ENCODE measurements around the gene ATP5PD. TPM values are rescaled to one million over a fixed set of nuclear protein-coding genes. Genes with fewer than 3 reads are reported as not detected.
A peak's percentile ranks its signal among the peaks of the same experiment; 100 is the strongest.
"Not testable (repeated sequence)": the region's sequence is repeated elsewhere in the genome, so short reads cannot be mapped to it uniquely, and the experiment has no call there.

ATP5PD gene
- polyA plus RNA-seq, 4 donors = 181 to 366 (median 314) TPM

DNA sequence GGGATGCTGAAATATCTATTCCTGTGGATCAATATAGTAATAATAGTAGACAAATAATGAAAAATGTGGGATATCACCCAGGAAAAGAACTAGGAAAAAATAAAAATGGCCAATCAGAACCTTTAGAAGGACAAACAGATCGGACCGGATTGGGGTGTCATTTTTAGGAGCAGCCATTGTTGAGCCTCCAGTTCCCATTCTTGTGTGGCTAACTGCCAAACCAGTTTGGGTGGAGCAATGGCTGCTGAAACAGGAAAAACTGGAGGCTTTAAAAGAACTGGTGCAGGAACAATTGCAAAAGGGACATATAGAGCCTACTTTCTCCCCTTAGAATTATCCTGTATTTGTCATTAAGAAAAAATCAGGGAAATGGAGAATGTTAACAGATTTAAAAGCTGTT lies 20.1 kb downstream of the ATP5PD start:
- not testable (repeated sequence) for DNase-seq (ENCODE audit: low read depth in 4 of 4, low spot score in 3 of 4)

DNA sequence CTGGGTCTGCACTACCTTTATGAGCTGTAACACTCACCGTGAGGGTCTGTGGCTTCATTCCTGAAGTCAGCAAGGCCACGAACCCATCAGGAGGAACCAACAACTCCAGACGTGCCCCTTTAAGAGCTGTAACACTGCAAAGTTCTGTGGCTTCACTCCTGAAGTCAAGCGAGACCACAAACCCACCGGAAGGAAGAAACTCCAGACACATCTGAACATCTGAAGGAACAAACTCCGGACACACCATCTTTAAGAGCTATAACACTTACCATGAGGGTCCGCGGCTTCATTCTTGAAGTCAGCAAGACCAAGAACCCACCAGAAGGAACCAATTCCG lies 21.4 kb downstream of the ATP5PD start:
- not testable (repeated sequence) for DNase-seq (ENCODE audit: low read depth in 4 of 4, low spot score in 3 of 4)

DNA sequence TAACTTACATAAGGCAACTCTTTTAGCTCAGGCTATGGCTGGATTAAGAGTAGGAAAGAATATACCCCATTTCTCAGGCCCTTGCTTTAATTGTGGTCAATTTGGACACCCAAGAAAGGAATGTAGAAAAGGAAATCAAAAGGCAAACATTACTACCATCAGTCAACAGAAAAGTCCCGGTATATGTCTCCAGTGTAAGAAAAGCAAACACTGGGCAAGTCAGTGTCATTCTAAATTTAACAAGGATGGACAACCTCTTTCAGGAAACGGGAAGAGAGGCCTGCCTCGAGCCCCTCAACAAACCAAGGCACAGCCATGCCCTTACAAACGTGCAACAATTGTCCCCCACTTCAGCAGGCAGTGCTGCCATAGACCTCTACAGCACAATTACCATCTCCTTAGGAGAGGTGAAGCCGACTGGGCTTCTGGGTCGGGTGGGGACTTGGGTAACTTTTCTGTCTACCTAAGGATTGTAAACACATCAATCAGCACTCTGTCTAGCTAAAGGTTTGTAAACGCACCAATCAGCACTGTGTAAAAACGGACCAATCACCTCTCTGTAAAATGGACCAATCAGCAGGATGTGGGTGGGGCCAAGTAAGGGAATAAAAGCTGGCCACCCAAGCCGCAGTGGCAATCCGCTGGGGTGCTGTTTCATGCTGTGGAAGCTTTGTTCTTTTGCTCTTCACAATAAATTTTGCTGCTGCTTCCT lies 21.9 kb downstream of the ATP5PD start:
- DNase-seq (ENCODE audit: low read depth in 4 of 4, low spot score in 3 of 4) = no peak

DNA sequence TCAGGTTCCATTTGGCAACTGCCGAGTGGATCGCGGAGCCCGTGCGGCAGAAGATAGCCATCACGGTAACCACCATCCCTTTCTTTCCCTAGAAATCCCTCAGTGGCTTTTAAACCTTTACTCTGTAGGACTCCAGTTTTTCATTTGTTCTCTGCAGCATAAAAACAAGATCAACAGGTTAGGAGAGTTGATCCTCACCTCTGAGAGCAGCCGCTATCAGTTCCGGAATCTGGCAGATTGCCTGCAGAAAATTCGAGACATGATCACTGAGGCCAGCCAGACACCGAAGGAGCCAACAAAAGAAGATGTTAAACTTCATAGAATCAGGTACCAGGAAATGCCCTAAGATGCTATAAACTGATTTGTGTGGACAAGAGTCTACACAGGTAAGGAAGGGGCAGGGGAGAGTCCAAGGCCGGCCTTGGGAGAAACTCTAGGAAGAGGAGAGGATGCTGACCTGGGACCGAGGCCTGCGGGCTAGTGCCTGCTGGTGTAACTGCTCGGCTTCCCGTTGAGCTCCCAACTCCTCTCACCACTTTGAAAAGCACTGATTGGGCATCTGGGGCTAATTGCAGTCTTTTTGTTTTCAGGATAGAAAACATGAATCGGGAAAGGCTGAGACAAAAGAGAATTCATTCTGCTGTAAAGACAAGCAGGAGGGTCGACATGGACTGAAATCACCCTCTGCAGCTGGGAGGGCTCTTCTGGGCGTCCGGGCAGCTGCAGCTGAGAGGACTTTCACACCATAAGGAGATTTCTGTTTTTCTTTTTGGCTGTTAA lies 26.2 kb downstream of the ATP5PD start:
- no peak for DNase-seq (ENCODE audit: low read depth in 4 of 4, low spot score in 3 of 4)

DNA sequence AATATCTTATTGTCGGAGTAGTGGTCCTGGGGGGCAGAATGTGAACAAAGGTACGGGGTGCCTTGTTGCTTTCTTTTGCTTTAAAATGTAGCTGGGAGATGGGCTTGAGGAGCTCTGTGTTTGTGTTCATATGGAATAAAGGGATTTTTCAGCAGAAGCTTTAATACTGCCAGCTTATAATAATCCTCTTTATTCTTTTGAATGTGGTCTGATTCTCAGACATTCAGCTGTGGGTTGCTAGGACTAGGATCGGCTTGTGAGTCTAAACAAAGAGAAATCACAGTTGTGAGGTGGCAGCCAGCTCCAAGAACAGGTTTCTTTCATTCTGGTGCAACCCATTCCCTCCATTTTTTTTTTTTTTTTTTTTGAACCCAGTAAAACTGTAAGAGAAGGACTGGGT lies 27.1 kb downstream of the ATP5PD start:
- no peak for DNase-seq (ENCODE audit: low read depth in 4 of 4, low spot score in 3 of 4)

DNA sequence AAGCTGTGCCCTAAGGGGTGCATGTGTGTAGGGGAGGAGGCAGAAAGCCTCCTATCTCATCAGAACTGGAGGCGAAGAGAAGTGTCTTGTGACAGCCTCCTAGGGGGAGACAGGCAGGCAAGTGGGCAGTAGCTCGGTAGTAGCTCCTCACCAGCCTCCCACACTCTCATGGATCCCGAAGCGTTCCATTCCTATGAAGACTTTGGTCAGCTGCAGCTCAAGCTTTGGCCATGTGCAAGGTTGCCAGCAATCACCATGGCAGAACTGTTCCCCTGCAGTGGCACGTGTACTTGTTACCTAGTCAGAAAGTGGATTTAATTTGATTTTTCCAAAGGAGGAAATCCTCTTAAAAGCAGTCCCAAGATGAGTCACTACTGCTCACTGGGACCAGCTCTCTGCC lies 27.6 kb downstream of the ATP5PD start:
- no peak for DNase-seq (ENCODE audit: low read depth in 4 of 4, low spot score in 3 of 4)

DNA sequence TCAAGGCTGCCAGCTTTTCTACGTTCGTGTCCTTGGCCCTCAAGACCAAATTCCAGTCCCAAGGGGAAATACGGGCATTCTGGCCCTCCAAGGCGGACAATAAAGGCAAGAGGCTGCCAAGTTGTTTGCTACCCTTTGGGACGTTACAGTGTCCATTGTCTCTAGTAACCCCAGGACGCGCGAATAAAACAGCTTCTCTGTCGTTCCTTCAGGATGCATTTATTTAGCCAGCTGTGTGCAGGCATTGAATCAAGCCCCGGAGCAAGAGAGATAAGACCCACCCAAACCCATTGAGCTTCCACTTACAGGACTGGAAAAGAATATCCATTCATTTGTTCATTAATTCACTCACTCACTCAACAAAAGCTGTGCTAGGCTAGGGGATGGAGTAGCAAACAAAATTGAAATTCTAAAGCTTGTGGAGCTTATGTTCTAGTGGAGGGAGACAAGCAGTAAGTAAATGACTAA lies 33.6 kb downstream of the ATP5PD start:
- no peak for DNase-seq (ENCODE audit: low read depth in 4 of 4, low spot score in 3 of 4)

DNA sequence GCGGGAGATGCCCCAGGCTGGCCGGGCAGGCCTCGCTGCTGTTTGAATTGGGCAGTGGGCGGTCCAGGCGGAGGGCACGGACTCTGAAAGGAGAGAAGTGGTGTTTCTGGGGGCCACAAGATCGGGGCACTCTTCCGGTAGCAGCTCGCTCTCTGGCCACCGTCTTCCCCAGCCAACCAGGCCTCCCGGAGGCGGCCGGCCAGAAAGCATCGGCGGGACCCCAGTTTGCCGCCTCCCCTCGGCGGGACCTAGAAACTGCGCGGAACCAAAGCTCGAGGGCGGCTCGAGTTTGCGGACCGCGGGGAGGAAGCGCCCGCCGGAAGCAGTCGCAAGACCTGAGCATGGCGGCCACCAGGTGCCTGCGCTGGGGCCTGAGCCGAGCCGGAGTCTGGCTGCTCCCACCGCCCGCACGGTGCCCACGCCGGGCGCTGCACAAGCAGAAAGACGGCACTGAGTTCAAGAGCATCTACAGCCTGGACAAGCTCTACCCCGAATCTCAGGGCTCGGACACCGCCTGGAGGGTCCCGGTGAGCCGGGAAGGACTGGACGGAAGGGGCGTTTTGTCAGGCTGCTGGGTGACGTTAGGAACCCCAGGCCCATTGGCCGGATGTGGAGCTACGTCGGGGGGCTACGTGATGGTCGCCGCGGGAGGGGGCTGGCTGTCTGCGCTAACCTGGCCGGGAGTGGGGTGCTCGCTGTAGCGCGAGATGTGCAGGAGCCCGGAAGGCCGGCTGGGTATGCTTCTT lies 34.2 kb downstream of the ATP5PD start, which contains the start of gene MRPL58:
Gene MRPL58 (plus strand): TSS at position 325 of the 746 bp plus-strand sequence. CDS start 17 bp downstream, at position 342.
- peak in 1 of 4 donors; percentile 55 for DNase-seq (ENCODE audit: low read depth in 4 of 4, low spot score in 3 of 4)

DNA sequence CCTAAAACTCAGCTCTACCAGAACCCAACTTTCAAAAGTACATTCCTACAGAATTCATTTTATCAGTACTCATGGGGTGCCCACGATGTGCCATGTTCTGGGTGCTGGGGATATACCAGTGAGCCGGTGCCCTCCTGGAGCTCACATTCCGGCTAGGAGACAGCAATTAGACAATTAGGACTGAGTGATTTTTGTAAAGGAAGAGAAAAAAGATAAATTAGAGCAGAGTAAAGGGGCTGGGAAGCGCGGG lies 34.7 kb downstream of the ATP5PD start:
- DNase-seq (ENCODE audit: low read depth in 4 of 4, low spot score in 3 of 4) = no peak

DNA sequence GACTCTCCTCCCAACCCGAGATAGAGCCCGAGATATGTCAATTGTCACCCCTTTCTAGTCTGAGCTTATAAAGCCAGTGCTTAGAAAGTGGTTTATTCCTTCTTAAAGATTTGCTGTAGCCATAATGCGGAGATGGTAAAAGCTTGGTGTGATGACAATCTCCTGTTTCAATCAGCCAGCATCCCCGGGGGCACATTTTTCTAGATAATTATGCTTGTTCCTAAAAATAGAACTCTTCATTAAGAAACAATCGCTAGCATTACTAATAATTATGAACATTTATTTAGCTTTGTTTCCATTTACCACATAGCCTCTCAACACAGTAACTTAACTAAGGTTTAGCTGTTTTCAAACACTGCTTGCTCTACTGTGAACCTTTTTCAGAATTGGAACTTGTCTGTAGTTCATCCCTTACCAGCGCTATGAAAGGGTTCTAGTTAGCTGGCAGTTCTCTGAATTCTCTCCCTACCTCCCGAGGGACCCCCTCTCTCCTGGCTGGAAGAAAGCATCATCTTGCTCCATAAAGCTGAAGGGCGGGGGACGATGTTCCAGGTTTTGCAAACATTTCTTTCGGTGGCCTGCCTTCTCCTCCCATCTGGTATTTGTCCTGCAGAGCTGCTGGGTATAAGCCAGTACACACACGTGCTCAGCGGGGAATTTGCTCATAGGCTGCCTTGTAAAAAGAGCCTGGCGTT lies 35.2 kb downstream of the ATP5PD start:
- DNase-seq (ENCODE audit: low read depth in 4 of 4, low spot score in 3 of 4) = no peak

DNA sequence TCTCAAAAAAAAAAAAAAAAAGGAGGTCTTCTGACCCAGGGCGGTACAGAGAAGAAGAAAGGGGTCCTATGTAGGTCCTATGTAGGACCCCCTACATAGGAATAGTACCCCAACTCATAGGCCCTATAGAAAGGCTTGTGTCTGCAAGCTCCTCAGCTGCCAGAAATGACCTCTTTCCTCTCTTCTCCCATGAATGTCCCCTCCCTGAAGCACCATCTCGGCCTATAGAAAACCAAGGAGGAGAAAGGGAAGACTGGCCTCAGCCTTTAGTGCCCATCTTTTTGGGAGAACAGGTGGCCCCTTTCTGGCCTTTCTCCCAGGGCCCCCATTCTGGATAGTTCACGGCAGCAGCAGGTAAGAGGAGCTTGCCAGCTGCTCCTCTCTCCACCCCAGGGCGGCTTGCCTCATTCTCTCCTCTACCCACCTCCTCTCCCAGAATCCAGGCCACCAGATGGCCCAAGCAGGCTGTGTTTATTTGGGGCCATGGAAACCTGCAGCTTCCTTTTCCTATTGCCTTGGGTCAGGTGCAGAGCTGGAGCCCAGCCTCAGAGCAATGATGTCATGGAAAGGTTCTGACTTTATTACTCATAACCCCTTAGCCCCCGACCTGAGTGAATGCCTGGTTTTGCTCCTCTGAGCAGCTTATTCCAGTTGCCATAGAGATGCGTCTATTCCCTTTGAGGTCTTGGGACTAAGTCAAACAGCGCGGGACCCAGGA lies 35.9 kb downstream of the ATP5PD start:
- no peak for DNase-seq (ENCODE audit: low read depth in 4 of 4, low spot score in 3 of 4)

DNA sequence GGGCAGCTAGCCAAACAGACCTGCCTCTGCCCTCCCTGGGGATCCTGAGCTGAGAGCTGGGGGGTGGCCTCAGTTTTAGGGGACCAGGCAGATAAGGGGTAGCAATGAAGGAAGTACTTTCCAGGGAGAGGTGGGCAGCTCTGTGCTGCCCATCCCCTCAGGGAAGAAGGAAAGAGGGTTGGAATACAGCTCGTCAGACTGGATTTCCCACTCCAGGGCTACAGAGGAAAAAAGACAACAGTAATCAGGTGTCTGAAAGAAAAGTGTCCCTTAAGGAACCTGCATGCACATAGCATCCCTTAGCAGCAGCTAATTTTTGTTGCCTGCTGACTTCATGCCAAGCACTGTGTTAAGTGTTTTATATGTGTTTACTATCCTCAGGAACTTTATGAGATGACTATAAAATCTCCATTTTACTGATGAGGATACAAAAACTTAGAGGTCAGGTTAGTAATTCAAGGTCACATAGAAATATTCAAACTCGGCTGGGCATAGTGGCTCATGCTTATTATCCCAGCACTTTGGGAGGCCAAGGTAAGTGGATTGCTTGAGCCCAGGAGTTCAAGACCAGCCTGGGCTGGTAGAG lies 37.5 kb downstream of the ATP5PD start:
- no peak for DNase-seq (ENCODE audit: low read depth in 4 of 4, low spot score in 3 of 4)

DNA sequence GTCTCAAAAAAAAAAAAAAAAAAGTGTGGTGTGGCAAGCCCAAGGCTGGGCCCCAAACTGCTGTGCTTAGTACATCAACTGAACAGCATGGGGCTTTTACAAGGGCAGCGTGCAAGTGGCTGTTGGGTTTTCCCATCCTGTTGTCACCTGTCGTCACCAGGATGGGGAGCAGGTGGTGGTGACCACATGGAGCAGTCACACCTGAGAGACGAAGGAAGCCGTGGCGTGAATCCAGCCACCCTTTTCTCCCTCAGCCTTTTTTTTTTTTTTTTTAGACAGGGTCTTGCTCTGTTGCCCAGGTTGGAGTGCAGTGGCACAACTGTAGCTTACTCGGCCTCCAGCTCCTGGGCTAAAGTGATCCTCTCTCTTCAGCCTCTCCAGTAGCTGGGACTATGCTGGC lies 38.4 kb downstream of the ATP5PD start:
- no peak for DNase-seq (ENCODE audit: low read depth in 4 of 4, low spot score in 3 of 4)

DNA sequence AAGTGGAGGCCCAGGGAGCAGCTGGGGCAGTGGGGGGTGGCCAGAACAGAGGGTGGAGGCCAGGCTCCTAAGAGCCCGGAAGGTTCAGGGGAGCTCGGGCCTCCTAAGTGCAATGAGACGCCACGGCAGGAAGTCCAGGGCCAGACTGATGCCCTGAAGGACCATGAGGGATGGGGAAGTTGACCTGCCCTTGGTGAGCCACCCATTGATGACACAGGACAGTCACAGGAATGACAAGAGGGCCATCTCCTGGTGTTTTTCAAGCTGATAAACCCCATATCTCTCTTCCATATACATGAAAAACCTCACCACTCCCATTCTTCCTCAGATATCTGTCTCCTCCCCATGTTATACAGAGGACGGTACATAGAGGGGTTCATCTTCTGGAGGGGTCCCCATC lies 40.1 kb downstream of the ATP5PD start:
- DNase-seq (ENCODE audit: low read depth in 4 of 4, low spot score in 3 of 4) = no peak

DNA sequence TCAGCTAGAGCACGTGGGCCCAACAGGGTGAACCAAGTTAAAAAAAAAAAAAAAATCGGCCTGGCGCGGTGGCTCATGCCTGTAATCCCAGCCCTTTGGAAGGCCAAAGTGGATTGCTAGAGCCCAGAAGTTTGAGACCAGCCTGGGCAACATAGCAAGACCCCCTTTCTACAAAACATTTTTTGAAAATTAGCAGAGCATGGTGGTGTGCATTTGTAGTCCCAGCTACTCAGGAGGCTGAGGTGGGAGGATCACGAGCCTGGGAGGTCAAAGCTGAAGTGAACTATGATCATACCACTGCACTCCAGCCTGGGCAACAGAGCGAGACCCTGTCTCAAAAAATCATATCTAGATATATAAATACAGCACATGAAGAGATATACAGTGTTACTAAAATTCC lies 40.7 kb downstream of the ATP5PD start:
- not testable (repeated sequence) for DNase-seq (ENCODE audit: low read depth in 4 of 4, low spot score in 3 of 4)

DNA sequence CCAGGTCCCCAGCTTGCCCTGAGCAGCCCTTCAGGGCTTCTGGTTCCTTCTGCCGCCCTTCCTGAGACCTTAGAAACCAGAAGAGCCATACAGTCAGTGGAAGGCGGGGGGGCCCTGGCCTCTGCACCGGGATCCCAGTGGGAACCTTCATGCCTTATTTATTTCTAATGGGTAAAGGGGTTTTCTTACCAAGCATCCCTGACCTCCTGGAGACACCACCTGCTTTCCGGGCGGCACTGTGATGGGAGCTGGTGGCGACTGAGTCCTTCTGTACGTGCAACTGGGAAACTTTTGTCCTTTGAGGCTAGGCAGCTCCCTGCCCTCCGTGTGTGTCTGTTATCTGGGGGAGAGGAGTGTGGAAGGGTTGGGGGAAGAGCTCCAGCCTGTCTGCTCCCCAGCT lies 41.5 kb downstream of the ATP5PD start:
- no peak for DNase-seq (ENCODE audit: low read depth in 4 of 4, low spot score in 3 of 4)

DNA sequence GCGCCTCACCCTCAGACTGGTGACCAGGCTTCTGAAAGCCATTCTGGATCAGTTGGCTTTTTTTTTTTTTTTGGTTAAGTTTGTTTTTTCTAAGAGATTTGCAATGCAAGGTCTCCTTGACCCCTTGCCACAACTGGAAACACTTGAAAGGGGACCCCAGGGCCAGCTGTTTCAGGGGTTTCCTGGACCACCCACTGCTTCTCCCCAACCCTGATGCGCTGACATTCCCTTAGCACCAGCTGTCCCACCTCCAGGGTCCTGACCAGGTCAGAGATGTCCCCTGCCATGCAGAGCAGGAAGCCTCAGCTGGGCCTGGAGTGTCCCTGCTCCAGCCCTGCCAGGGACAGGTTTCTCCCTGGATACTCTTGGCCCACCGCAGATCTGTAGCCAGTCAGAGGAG lies 42.4 kb downstream of the ATP5PD start:
- DNase-seq (ENCODE audit: low read depth in 4 of 4, low spot score in 3 of 4) = no peak

DNA sequence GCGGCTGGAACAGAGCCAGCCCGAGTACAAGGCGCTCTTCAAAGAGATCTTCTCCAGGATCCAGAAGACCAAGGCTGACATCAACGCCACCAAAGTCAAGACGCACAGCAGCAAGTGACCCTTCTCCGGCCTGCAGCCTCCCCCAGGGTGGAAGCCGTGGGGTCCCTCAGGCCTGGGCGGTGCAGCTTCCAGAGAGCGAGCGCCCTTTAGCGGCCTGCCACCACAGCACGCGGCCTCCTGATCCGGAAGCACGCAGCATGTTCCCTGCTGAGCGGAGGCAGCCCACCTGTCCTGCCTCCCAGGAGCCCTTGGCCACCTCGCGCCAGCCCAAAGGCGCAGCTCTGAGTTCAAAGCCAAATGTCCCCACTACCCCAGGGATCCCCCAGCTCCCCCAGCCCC lies 42.8 kb downstream of the ATP5PD start:
- no peak for DNase-seq (ENCODE audit: low read depth in 4 of 4, low spot score in 3 of 4)

DNA sequence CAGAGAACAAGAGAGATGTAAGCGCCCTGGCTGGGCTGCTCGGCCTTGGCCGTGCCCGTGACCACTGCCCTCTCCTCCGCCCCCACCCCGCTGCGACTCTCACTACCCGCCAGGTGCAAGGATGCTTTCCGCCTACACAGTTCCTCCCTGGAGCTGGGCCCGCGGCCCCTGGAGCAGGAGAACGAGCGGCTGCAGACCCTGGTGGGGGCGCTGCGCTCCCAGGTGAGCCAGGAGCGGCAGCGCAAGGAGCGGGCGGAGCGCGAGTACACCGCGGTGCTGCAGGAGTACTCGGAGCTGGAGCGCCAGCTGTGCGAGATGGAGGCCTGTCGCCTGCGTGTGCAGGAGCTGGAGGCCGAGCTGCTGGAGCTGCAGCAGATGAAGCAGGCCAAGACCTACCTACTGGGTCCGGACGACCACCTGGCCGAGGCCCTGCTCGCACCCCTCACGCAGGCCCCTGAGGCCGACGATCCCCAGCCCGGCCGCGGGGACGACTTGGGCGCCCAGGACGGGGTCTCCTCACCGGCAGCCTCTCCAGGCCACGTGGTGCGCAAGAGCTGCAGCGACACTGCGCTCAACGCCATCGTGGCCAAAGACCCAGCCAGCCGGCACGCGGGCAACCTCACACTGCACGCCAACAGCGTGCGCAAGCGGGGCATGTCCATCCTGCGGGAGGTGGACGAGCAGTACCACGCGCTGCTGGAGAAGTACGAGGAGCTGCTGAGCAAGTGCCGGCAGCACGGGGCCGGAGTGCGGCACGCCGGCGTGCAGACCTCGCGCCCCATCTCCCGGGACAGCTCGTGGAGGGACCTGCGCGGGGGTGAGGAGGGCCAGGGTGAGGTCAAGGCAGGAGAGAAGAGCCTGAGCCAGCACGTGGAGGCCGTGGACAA lies 43.5 kb downstream of the ATP5PD start:
- no peak for DNase-seq (ENCODE audit: low read depth in 4 of 4, low spot score in 3 of 4)

Data from left renal pelvis (tissue), 4 donors.